ENCODE measurements around the gene BCKDHB.

GRCh38 chr6:80339421-80339820 lies 232.9 kb downstream of the BCKDHB start:
- TF ChIP-seq CTCF (optimal IDR thresholded peaks at IDR 0.05 in 1 of 3, IDR thresholded peaks at IDR 0.05 in 1 of 3, conservative IDR thresholded peaks at IDR 0.05 in 1 of 3; ENCODE audit: extremely low read depth in 1 of 3, insufficient read depth in 2 of 3, low read length in 3 of 3) (no peak), EZH2 (IDR thresholded peaks at IDR 0.05; ENCODE audit: low read length) (no peak)
